Measurements from ENCODE around the gene IL17RA.

The IL17RA gene

DNA sequence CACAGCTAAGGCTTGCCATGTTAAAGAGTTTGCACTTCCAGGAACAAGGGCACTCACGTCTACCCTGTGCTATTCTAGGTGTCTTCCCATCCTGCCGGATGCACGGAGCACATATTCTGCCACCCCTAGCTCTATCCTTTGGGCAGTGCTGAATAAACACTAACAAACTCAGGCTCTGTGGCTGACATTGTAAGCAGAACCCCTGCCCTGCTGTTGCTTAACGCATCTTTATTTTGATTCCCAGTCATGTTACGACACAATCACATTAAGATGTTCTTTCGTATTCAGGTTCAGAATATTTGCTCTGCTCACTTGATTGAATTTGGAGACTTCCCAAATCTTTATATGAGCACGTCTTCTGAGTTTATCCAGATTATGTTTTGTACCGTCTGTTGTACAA lies 77.9 kb downstream of the IL17RA start:
- H3K4me3 ChIP-seq (ENCODE audit: low read length in 2 of 2): no peak overlapping the region
- H3K79me1 ChIP-seq (ENCODE audit: low read depth, low read length): peaks cover 2% of the 10 kb centered on the region
- no peak overlapping the region for H2AK5ac ChIP-seq (ENCODE audit: low read depth, low read length)
- H3K36me3 ChIP-seq (replicated peaks in 1 of 2; ENCODE audit: control insufficient read depth in 2 of 2, insufficient read depth in 2 of 2, low read length in 2 of 2): peaks cover 0 to 2% of the 10 kb centered on the region in 2 donors
- no peak overlapping the region for H2BK120ac ChIP-seq (ENCODE audit: low read depth, low read length)
- no peak overlapping the region for H3K18ac ChIP-seq (ENCODE audit: low read length)
- H4K8ac ChIP-seq (ENCODE audit: low read depth, low read length): no peak overlapping the region
- no peak overlapping the region for H2AFZ ChIP-seq (ENCODE audit: low read length)
- no peak overlapping the region for H4K91ac ChIP-seq (ENCODE audit: low read depth, low read length, poor library complexity)
- H3K27me3 ChIP-seq (ENCODE audit: control insufficient read depth in 3 of 3, insufficient read depth in 3 of 3, low read depth in 1 of 3, low read length in 3 of 3): no peaks in the 10 kb centered on the region
- no peak overlapping the region for H3K14ac ChIP-seq (ENCODE audit: low read length)
- H3K27ac ChIP-seq (replicated peaks; ENCODE audit: low read length): no peak overlapping the region
- peaks cover 2 to 5% of the 10 kb centered on the region in 2 donors for H3K4me1 ChIP-seq (ENCODE audit: control insufficient read depth in 2 of 2, insufficient read depth in 1 of 2, low read depth in 1 of 2, low read length in 2 of 2)
- no peak overlapping the region for H2BK15ac ChIP-seq (ENCODE audit: low read length)
- no peak overlapping the region for H3K23ac ChIP-seq (ENCODE audit: low read depth, low read length, poor library complexity)
- no peaks in the 10 kb centered on the region for H3K9me3 ChIP-seq (replicated peaks in 1 of 2; ENCODE audit: control insufficient read depth in 2 of 2, insufficient read depth in 1 of 2, low read depth in 1 of 2, low read length in 2 of 2)
- no CpG with 5 or more reads among the region's 8 CpGs for WGBS, 2 donors (ENCODE audit: extremely low coverage in 2 of 2, insufficient read length in 2 of 2, insufficient replicate concordance in 1 of 2)
- H3K4me2 ChIP-seq (ENCODE audit: insufficient read depth, low read length, poor library complexity, severe bottlenecking): no peak overlapping the region
- H3K9ac ChIP-seq (ENCODE audit: low read depth, low read length, poor library complexity): no peak overlapping the region
- no peak overlapping the region for H2BK12ac ChIP-seq (ENCODE audit: low read length)
- no peak for DNase-seq (ENCODE audit: low spot score)
- no peak overlapping the region for H2BK5ac ChIP-seq (ENCODE audit: low read length)
- H3K4ac ChIP-seq (ENCODE audit: low read length): no peak overlapping the region

DNA sequence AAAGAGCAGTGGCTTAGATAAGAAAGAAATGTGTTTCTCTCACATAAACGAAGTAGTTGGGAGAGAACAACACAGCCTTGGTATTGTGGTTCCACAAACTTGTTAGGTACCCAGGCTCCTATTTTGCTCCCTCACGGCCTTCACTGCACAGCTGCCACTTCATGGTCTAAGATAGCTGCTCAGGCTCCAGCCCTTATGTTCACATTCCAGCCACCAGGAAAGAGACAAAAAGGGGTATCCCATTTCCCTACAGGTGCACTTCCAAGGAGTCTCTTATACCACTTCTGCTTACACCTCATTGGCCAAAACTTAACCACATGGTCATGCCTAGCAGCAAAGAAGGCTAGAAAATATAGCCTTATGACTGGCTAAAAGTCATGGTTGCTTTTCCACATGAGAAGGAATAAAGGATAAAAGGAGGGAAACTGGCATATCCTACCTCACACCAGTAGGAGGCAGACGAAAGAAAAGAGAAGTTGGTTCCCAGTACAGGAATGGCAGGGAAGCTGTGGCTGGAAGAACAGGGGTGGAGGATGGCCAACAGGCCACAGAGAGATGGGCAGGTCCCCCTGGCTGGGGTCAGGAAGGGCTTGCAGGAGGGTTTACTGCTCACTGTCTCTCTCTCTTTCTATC lies 79.7 kb downstream of the IL17RA start:
- Histone ChIP-seq H2BK15ac (ENCODE audit: low read length) (no peak overlapping the region), H2AK5ac (ENCODE audit: low read depth, low read length) (no peak overlapping the region), H2BK120ac (ENCODE audit: low read depth, low read length) (no peak overlapping the region), H3K36me3 (replicated peaks in 1 of 2; ENCODE audit: control insufficient read depth in 2 of 2, insufficient read depth in 2 of 2, low read length in 2 of 2) (no peaks in the 10 kb centered on the region), H2AFZ (ENCODE audit: low read length) (no peak overlapping the region), H4K91ac (ENCODE audit: low read depth, low read length, poor library complexity) (no peak overlapping the region), H3K27me3 (ENCODE audit: control insufficient read depth in 3 of 3, insufficient read depth in 3 of 3, low read depth in 1 of 3, low read length in 3 of 3) (no peaks in the 10 kb centered on the region), H3K14ac (ENCODE audit: low read length) (no peak overlapping the region), H3K4me3 (ENCODE audit: low read length in 2 of 2) (no peak overlapping the region), H3K9me3 (replicated peaks in 1 of 2; ENCODE audit: control insufficient read depth in 2 of 2, insufficient read depth in 1 of 2, low read depth in 1 of 2, low read length in 2 of 2) (no peaks in the 10 kb centered on the region), H3K79me1 (ENCODE audit: low read depth, low read length) (peaks cover 5% of the 10 kb centered on the region), H3K9ac (ENCODE audit: low read depth, low read length, poor library complexity) (no peak overlapping the region), H3K23ac (ENCODE audit: low read depth, low read length, poor library complexity) (no peak overlapping the region), H2BK12ac (ENCODE audit: low read length) (no peak overlapping the region), H3K4me2 (ENCODE audit: insufficient read depth, low read length, poor library complexity, severe bottlenecking) (no peak overlapping the region), H3K27ac (replicated peaks; ENCODE audit: low read length) (no peak overlapping the region), H4K8ac (ENCODE audit: low read depth, low read length) (no peak overlapping the region), H3K4ac (ENCODE audit: low read length) (no peak overlapping the region), H3K18ac (ENCODE audit: low read length) (no peak overlapping the region), H3K4me1 (ENCODE audit: control insufficient read depth in 2 of 2, insufficient read depth in 1 of 2, low read depth in 1 of 2, low read length in 2 of 2) (peaks cover 0 to 5% of the 10 kb centered on the region in 2 donors), H2BK5ac (ENCODE audit: low read length) (no peak overlapping the region)
- no peak for DNase-seq (ENCODE audit: low spot score)
- WGBS, 2 donors (ENCODE audit: extremely low coverage in 2 of 2, insufficient read length in 2 of 2, insufficient replicate concordance in 1 of 2): no CpG with 5 or more reads among the region's 3 CpGs

Measured in neuronal stem cell (in vitro differentiated cells).